SU-DHL-6 (cell line): ENCODE data around the gene HAP1.

Experiments
- CTCF ChIP-seq: fragments of 200-600 bp; sonication (generic); IDR thresholded peaks from one replicate; pipeline ENCODE4 v1.5.1; 2017; ENCODE audit warnings: antibody characterized with exemption, mild to moderate bottlenecking, low read length, moderate library complexity; ENCODE audit not compliant: insufficient read depth, poor library complexity, severe bottlenecking
- EZH2phosphoT487 ChIP-seq: fragments of 200-600 bp; sonication (generic), shearing (Covaris generic); conservative IDR thresholded peaks from 2 replicates; pipeline ENCODE4 v1.6.1; 2018; ENCODE audit warnings: mild to moderate bottlenecking, antibody characterized with exemption, low read length, moderate library complexity, mixed read lengths

- TF ChIP-seq CTCF (no peak), EZH2phosphoT487 (no peak)
These were observed 54.6 kb downstream of the HAP1 start for GRCh38 chr17:41679740-41680425.
